ENCODE data around the gene CELF1.

CELF1 gene

GRCh38 chr11:47417712-47418111, 135.2 kb downstream of the CELF1 start:
- no peak for DNase-seq (ENCODE audit: low read depth)
- in situ Hi-C loops (cut with HindIII; ENCODE audit: low sequenced_read_pairs), result no loop called here

GRCh38 chr11:47415949-47416472, 136.9 kb downstream of the CELF1 start:
- H3K4me3 ChIP-seq (ENCODE audit: low read depth, low read length), result no peak overlapping the region
- in situ Hi-C loops (cut with HindIII; ENCODE audit: low sequenced_read_pairs), result no loop called here
- no peak for TF ChIP-seq CTCF (IDR thresholded peaks at IDR 0.05; ENCODE audit: low read depth, low read length, missing control alignments)
- DNase-seq (ENCODE audit: low read depth), result peak; percentile 93

More at GRCh38 chr11:47417712-47418111, 135.2 kb downstream of the CELF1 start:
- H3K4me3 ChIP-seq (ENCODE audit: low read depth, low read length), result no peak overlapping the region
- no peak for TF ChIP-seq CTCF (IDR thresholded peaks at IDR 0.05; ENCODE audit: low read depth, low read length, missing control alignments)

All from astrocyte of the cerebellum (primary cell).